Epithelial cell of esophagus (primary cell): ENCODE measurements around the gene KCTD19.

Source experiments
- DNase-seq: peaks from one replicate; pipeline ENCODE4 v3.0.0; 2010; ENCODE audit warnings: low read depth
- H3K4me3 ChIP-seq: 2 replicates; pipeline ENCODE4 v1.5.1; 2011; ENCODE audit warnings: mild to moderate bottlenecking, low read length, control low read depth
- CTCF ChIP-seq: IDR thresholded peaks from 2 replicates; pipeline ENCODE4 v1.5.1; 2011; ENCODE audit warnings: low read depth, mild to moderate bottlenecking, low read length, control low read depth, inconsistent platforms; ENCODE audit not compliant: insufficient read depth; ENCODE audit errors: missing control alignments

The KCTD19 gene

GRCh38 chr16:67247192-67248072 lies 79.1 kb downstream of the KCTD19 start, which contains the start of gene FHOD1:
FHOD1 (minus strand) TSS chr16:67247481; CDS start chr16:67247410, 71 bp downstream.
- peak within 1 kb of the TSS; percentile 68 for H3K4me3 ChIP-seq
- peak; percentile 97 for DNase-seq
- no peak for TF ChIP-seq CTCF

- H3K4me3 ChIP-seq, result peak overlapping the region; percentile 68
- peak; percentile 90 for DNase-seq
- peak; percentile 34 for TF ChIP-seq CTCF
Measured at GRCh38 chr16:67246756-67247191, 79.8 kb downstream of the KCTD19 start.

- peak; percentile 33 for TF ChIP-seq CTCF
- peak; percentile 80 for DNase-seq
- peak overlapping the region; percentile 68 for H3K4me3 ChIP-seq
Measured at GRCh38 chr16:67246081-67246755, 80.3 kb downstream of the KCTD19 start.

- no peak for TF ChIP-seq CTCF
- peak overlapping the region; percentile 68 for H3K4me3 ChIP-seq
- DNase-seq, result peak; percentile 41
Measured at GRCh38 chr16:67245674-67246080, 80.9 kb downstream of the KCTD19 start.

- no peak overlapping the region for H3K4me3 ChIP-seq
- TF ChIP-seq CTCF, result no peak
Measured at GRCh38 chr16:67245186-67245585, 81.4 kb downstream of the KCTD19 start.

GRCh38 chr16:67244387-67245185 lies 82.0 kb downstream of the KCTD19 start:
- peak; percentile 91 for DNase-seq
- TF ChIP-seq CTCF, result no peak
- H3K4me3 ChIP-seq, result no peak overlapping the region

More at GRCh38 chr16:67245186-67245585, 81.4 kb downstream of the KCTD19 start:
- no peak for DNase-seq
